ENCODE data around the gene MBNL2.

Gene MBNL2

DNA sequence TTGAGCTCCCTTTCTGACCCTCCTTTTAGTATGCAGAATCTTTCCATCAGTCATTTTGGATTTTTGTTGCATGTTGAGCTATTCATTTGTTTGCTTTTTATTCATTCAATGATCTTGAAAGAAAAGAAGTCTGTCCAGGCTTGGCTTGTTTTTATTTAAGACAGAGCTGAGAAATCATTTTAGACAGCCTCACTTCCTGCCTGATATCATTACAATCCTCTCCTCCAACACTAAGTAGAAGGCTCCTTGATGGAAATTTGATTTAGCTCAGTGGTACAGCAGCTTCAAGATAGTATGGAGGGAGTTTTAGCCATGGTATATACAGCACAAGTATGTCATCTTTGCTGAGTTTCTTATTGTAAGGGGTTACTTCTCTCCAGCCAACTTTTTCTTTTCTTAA, 28.4 kb downstream of the MBNL2 start:
- Histone ChIP-seq H3K27me3 (ENCODE audit: insufficient read depth, poor library complexity, severe bottlenecking) (no peaks in the 10 kb centered on the region), H3K4me3 (replicated peaks; ENCODE audit: insufficient read depth, low read length) (no peak overlapping the region), H3K27ac (replicated peaks) (no peak overlapping the region)
- TF ChIP-seq POLR2AphosphoS5 (IDR thresholded peaks at IDR 0.05; ENCODE audit: low read depth), result no peak
- TF ChIP-seq GABPA (IDR thresholded peaks at IDR 0.05; ENCODE audit: low read depth), result no peak
- TF ChIP-seq, protein P1, sequence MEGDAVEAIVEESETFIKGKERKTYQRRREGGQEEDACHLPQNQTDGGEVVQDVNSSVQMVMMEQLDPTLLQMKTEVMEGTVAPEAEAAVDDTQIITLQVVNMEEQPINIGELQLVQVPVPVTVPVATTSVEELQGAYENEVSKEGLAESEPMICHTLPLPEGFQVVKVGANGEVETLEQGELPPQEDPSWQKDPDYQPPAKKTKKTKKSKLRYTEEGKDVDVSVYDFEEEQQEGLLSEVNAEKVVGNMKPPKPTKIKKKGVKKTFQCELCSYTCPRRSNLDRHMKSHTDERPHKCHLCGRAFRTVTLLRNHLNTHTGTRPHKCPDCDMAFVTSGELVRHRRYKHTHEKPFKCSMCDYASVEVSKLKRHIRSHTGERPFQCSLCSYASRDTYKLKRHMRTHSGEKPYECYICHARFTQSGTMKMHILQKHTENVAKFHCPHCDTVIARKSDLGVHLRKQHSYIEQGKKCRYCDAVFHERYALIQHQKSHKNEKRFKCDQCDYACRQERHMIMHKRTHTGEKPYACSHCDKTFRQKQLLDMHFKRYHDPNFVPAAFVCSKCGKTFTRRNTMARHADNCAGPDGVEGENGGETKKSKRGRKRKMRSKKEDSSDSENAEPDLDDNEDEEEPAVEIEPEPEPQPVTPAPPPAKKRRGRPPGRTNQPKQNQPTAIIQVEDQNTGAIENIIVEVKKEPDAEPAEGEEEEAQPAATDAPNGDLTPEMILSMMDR (IDR thresholded peaks at IDR 0.05; ENCODE audit: insufficient read depth, low read length), result no peak
- no peak for TF ChIP-seq SPI1 (IDR thresholded peaks at IDR 0.05; ENCODE audit: borderline replicate concordance, low read depth)
- TF ChIP-seq, protein P2, sequence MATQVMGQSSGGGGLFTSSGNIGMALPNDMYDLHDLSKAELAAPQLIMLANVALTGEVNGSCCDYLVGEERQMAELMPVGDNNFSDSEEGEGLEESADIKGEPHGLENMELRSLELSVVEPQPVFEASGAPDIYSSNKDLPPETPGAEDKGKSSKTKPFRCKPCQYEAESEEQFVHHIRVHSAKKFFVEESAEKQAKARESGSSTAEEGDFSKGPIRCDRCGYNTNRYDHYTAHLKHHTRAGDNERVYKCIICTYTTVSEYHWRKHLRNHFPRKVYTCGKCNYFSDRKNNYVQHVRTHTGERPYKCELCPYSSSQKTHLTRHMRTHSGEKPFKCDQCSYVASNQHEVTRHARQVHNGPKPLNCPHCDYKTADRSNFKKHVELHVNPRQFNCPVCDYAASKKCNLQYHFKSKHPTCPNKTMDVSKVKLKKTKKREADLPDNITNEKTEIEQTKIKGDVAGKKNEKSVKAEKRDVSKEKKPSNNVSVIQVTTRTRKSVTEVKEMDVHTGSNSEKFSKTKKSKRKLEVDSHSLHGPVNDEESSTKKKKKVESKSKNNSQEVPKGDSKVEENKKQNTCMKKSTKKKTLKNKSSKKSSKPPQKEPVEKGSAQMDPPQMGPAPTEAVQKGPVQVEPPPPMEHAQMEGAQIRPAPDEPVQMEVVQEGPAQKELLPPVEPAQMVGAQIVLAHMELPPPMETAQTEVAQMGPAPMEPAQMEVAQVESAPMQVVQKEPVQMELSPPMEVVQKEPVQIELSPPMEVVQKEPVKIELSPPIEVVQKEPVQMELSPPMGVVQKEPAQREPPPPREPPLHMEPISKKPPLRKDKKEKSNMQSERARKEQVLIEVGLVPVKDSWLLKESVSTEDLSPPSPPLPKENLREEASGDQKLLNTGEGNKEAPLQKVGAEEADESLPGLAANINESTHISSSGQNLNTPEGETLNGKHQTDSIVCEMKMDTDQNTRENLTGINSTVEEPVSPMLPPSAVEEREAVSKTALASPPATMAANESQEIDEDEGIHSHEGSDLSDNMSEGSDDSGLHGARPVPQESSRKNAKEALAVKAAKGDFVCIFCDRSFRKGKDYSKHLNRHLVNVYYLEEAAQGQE (IDR thresholded peaks at IDR 0.05; ENCODE audit: insufficient replicate concordance, low read depth), result no peak
- no peak for DNase-seq (ENCODE audit: low read depth in 1 of 2, low spot score in 1 of 2)

- Histone ChIP-seq H3K4me3 (replicated peaks; ENCODE audit: insufficient read depth, low read length) (no peak overlapping the region), H3K27ac (replicated peaks) (no peak overlapping the region), H3K27me3 (ENCODE audit: insufficient read depth, poor library complexity, severe bottlenecking) (no peaks in the 10 kb centered on the region)
- DNase-seq (ENCODE audit: low read depth in 1 of 2, low spot score in 1 of 2), result no peak
- no peak for TF ChIP-seq POLR2AphosphoS5 (IDR thresholded peaks at IDR 0.05; ENCODE audit: low read depth)
- TF ChIP-seq, protein P2 (IDR thresholded peaks at IDR 0.05; ENCODE audit: insufficient replicate concordance, low read depth), result no peak
- TF ChIP-seq, protein P1 (IDR thresholded peaks at IDR 0.05; ENCODE audit: insufficient read depth, low read length), result no peak
- TF ChIP-seq GABPA (IDR thresholded peaks at IDR 0.05; ENCODE audit: low read depth), result no peak
Observed at GRCh38 chr13:97252735-97253134, 30.6 kb downstream of the MBNL2 start.

- no peaks in the 10 kb centered on the region for H3K27me3 ChIP-seq (ENCODE audit: insufficient read depth, poor library complexity, severe bottlenecking)
- no peak overlapping the region for H3K27ac ChIP-seq (replicated peaks)
- no peak for TF ChIP-seq GABPA (IDR thresholded peaks at IDR 0.05; ENCODE audit: low read depth)
- TF ChIP-seq, protein P1 (IDR thresholded peaks at IDR 0.05; ENCODE audit: insufficient read depth, low read length), result no peak
- TF ChIP-seq, protein P2 (IDR thresholded peaks at IDR 0.05; ENCODE audit: insufficient replicate concordance, low read depth), result no peak
- TF ChIP-seq POLR2AphosphoS5 (IDR thresholded peaks at IDR 0.05; ENCODE audit: low read depth), result no peak
- no peak for TF ChIP-seq SPI1 (IDR thresholded peaks at IDR 0.05; ENCODE audit: borderline replicate concordance, low read depth)
- no peak overlapping the region for H3K4me3 ChIP-seq (replicated peaks; ENCODE audit: insufficient read depth, low read length)
- no peak for DNase-seq (ENCODE audit: low read depth in 1 of 2, low spot score in 1 of 2)
Observed at GRCh38 chr13:97253581-97254293, 31.6 kb downstream of the MBNL2 start.

Measured in HL-60 (cell line).